NCI-H2227 (cell line): ENCODE data around the gene FBXW10.
"Not testable (repeated sequence)": the region's sequence is repeated elsewhere in the genome, so short reads cannot be mapped to it uniquely, and the experiment has no call there.

Experiments
- DNase-seq: peaks from one replicate; lab custom pipeline; 2025; ENCODE audit not compliant: unreplicated experiment; lab: John Stamatoyannopoulos, UW

The FBXW10 gene, protein sequence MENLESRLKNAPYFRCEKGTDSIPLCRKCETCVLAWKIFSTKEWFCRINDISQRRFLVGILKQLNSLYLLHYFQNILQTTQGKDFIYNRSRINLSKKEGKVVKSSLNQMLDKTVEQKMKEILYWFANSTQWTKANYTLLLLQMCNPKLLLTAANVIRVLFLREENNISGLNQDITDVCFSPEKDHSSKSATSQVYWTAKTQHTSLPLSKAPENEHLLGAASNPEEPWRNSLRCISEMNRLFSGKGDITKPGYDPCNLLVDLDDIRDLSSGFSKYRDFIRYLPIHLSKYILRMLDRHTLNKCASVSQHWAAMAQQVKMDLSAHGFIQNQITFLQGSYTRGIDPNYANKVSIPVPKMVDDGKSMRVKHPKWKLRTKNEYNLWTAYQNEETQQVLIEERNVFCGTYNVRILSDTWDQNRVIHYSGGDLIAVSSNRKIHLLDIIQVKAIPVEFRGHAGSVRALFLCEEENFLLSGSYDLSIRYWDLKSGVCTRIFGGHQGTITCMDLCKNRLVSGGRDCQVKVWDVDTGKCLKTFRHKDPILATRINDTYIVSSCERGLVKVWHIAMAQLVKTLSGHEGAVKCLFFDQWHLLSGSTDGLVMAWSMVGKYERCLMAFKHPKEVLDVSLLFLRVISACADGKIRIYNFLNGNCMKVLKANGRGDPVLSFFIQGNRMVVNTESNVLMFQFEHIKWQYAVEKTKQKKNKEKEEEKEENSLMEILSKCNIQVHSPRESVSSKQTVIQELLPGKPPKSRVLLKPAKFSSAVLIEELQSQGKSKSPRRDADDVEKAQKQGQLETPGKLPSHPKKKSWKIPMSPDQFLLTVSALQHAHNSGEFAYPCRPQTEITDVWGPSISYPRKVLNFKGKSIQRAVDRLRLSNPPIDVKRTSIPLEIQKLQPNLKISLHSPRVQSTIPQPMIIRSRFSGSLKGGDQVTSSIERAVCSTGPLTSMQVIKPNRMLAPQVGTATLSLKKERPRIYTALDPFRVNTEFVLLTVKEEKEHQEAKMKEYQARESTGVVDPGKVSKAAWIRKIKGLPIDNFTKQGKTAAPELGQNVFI

DNA sequence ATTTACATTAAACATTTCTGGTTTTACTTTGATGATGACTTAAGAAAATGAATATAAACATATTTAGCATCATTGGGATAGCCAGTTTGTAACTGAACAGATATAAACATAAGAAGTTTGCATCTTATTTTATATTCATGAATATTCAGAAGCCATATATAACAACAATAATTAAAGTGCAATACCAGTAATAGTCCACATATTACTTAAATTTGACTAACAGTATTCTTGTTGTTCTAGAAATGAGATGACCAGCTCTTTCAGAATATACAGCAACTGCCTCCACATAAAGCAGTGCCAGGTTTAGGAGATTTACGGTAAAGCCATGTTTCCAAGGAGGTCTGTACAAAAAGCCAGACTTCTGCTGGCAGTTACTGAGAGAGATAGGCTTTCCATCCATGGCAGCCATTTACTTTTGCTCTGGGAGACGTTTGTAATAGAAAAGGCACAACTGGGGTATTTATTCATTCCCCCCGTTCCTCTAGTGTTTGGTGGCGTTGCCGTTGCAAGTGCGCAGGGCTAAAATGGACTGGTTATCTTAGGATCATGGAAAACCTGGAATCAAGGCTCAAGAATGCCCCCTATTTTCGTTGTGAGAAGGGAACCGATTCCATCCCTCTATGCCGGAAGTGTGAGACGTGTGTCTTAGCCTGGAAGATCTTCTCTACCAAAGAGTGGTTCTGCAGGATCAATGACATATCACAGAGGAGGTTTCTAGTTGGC is at the start of gene FBXW10:
FBXW10 (plus strand) TSS at position 356 of the 723 bp plus-strand sequence; CDS start at position 547, 191 bp downstream.
- DNase-seq, result not testable (repeated sequence)

DNA sequence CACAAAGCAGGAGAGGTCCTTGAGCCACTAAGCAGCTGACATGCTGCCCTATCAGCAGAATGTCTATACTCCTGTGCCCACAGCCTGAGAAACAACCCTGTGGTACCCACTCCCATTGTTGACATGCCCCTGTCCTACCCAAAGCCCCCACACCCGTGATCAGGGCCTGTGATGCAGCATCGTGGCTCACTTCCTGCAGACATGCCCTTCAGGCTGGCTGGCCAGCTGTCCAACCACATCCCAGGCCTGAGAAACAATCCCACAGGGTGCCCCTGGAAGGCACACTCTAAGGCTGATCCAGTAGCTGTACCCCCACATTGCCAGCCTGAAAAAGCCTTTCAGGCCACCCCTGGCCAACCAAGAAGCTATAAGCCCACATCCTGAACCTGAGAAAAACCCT is 48.7 kb upstream of the FBXW10 start:
- DNase-seq, result not testable (repeated sequence)

DNA sequence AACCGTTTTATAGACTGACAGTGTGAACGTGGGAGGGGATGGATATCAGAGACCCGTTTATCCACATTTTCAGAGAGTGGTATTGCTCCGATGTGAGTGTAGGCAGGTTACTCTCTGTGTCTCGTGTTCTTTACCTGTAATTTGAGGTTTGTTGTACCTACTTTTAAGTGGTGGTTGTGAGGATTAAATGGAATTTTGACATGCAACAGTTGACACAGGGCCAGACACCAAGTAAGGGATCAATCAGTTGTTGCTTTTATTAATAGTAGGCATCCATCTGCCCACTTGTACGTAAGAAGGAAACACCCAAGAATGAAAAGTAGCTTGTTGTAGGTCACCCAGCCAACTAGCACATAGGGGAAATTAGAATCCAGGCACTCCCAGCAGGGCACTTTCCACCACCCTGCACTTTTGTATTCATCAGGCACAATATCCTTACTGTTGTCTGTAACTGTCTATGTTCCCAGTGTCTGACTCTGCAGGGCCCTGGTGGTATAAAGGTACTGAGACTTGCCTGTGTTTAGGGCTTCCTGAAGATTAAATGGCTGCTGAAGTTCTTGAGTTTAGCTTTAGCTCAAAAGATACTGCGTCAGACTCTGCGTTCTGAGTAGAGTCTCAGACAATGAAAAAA is 45.3 kb upstream of the FBXW10 start:
- not testable (repeated sequence) for DNase-seq

DNA sequence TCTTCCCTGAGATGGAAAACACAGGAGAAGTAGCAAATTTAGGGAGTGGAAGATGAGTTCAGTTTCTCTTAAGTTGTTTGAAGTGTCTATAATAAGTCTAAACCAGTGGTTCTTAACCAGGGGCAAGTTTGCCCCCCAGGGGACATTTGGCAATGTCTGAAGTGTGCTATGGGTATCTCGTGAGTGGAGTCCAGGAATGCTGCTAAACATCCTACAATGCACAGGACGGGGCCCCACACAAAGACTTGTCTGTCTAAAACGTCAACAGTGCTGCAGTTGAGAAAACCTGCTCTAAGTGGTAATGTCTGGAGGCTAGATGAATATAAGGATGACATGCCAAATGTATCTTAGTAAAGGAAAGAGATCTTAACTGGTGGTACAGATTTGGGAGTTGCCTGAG is 37.9 kb upstream of the FBXW10 start:
- DNase-seq, result not testable (repeated sequence)

DNA sequence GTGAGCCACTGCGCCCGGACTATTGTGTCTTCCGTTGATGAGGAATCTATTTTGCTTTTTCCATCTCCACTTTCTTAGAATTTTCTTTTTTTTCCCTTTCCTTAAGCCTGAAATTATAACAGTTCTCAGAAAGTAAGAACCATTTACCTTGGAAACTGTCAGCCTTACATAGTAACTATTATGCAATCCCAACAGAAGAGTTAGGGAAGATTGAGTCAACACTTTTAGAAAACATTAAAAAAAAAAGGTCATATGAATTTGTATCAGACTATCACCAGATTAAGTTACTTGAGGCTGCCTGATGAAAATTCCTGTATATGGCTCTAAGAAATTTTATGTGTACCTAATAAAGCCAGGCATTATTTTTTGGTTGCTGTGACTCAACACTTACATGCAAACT is 35.6 kb upstream of the FBXW10 start:
- DNase-seq, result not testable (repeated sequence)

DNA sequence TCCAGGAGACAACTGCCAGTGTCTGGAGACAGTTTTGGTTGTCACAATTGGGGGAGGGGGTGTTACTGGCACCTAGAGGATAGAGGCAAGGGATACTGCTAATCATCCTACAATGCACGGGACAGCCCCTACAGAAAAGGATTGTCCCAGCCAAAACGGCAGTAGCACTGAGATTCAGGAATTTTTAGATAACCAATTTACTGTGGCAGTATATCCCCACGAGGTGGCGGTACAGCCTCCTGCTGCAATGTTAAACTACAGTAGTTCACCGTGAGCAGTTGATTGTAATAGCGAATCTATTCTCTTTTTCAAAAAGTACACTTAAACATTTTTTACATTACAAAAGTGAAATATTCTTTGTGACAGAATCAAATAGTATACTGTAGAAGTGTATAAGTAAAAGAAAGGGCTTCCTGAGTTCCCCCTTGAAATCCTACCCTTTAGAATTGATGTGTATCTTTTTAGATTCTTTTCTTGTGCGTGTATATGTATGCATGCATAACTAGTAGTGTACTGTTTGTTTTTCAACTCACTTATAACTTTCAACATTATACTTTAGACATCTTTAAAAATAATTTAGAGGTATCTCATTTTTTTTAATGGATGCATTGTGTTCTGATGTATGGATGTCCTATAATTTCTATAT is 31.4 kb upstream of the FBXW10 start:
- DNase-seq, result peak; percentile 45

DNA sequence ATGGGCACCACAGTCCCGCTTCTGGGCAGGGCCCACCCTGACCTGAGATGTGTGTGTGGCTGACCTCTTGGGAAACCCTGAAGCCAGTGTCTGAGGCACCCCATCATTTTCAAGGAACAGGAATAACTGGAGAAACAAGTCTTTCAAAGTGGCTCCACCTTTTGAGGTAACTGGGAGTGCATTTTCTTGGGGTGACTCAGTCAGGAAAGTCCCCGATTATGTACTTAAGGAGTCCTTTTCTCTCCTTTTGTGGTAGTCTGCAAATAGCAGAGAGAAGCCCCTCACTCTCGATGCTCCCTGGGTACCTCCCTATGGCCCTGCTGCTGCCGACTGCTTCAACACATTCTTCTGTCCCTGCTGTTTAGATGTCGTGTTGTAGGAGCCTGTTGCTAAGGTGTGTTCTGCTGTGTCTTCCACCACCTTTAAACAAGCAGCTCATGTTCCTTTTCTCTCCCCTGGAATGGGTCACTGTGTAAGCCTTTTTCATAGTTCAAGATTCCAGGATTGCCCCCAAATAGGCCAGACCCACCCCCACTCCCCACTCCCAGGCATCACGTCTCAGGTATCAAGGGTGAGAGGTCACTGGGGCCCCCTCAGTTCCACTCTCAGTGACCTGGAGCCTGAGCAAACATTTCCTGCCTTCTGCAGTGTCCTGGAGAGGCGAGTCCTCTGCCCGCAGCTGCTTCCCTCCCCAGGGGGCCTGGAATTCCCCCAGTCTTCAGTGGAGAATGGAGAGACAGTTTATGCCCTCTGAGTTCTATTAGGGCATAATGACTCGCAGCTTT is 25.0 kb upstream of the FBXW10 start:
- DNase-seq, result peak; percentile 30

DNA sequence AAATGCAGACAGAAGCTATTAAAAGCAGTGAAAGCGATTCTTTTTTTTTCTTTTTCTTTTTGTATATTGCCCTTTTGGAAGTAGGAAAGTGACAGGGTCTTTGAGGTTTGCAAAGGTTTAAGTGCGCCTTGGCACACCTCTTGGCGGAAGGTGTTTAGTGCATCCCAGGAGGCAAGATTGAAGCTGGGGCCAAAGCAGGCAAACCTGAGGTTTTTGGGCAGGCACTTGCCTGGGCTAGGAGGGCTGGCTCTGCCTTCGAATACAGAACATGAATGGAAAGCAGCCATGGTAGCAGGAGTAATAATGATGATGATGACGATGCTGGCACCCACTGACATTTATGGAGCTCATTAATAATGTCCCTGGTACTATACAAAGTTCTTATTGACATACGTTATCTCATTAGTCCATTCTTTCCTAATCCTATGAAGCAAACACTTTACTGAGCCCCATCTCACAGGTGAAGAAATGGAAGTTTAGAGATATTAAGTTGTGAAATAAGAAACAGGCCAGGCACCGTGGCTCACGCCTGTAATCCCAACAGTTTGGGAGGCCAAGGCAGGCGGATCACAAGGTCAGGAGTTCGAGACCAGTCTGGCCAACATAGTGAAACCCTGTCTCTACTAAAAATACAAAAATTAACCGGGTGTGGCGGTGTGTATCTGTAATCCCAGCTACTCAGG is 24.3 kb upstream of the FBXW10 start:
- not testable (repeated sequence) for DNase-seq

DNA sequence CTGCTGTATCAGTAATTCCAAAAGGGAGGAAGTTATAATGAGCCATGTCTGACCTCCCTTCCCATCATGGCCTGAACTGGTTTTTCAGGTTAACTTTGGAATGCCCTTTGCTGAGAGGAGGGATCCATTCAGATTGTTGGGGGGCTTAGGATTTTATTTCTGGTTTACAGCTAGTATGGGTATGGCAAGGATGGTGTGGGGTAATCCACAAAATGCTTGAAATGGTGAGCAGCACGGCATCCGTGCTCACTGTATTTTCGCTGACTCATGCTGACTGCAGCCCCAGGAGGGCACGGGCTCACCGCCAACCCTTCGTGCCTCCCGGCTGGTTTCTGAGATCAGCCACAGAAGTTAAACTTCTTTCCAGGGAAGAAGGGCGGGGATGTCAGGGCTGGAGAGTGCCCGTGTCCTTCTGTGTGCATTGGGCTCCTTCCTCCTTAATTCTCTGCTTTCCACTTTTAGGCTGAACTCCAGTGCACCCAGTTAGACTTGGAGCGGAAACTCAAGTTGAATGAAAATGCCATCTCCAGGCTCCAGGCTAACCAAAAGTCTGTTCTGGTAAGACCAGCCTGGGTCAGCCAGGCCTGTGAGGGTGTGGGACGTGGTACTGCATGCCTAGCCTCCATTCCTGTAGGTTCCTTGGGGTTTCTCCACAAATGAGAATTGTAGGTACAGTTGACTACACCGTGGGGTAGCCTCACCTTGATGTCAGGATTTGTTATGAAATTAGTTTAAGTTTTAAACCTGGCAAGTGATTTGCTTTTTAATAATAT is 21.9 kb upstream of the FBXW10 start:
- not testable (repeated sequence) for DNase-seq

DNA sequence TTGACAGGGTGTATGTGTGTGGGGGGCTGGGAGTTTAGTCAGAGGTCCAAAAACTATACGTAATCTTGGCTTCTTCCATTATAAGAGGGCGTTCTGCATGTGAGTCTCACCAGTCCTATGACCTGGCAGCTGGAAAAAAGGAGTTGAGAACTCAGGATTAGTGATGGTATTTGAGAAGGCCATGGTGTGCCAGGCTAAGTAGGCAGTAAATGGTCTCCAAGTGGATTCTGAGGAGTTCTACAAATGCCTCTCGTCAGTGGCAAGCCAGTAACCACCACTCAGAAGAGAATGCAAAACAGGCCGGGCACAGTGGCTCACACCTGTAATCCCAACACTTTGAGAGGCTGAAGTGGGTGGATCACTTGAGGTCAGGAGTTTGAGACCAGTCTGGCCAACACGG is 21.2 kb upstream of the FBXW10 start:
- not testable (repeated sequence) for DNase-seq

DNA sequence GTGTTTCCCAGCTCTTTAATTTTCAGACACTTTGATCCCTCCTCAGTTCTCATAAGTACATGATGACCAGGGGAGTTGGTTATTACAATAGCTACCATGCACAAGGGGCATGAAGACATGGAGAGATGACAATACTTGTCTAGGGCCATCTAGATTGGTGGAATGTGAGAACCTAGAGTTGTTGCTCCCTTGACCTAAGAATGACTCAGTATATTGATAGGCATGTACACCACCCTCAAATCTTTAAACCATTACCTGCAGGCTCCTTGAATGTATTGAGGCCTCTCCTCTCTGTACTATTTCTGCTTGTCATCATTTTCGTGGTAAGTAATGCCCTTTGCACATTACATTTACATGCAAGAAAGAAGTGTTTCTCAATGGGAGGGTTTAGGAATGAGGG is 20.3 kb upstream of the FBXW10 start:
- DNase-seq, result not testable (repeated sequence)

DNA sequence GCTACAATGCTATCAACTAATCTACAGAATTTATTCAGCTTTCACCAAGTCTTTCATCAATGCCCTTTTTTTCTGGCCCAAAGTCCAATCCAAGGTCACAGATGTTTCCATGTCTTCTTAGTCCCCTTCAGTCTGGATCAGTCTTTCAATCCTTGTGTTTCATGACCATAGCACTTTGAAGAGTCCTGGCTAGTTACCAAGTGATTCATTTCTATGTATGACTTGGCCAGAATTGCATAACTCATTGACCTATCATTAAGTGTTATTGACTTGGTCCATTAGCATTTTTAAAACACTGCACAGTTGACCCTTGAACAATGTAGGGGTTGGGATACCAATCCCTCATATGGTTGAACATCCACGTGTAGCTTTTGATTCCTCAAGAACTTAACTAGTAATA is 11.4 kb upstream of the FBXW10 start:
- not testable (repeated sequence) for DNase-seq

DNA sequence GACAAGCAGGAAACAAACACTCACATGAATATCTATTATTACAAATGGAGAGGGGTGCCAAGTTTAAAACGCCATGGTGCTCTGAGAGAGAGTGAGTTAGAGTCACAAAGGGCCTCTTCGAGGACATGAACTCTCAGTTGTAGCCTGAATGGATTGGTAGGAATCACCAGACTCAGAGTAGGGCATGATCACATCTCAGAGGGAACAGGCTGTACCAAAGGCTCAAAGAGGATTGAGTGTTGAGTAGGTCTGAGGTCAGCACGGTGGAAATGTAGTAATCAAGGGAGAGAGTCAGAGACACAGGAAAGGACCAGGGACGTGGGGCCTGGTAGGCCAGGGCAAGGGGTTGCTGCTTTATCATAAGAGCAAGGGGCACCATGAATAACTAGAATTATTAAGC is 10.5 kb upstream of the FBXW10 start:
- DNase-seq, result not testable (repeated sequence)

DNA sequence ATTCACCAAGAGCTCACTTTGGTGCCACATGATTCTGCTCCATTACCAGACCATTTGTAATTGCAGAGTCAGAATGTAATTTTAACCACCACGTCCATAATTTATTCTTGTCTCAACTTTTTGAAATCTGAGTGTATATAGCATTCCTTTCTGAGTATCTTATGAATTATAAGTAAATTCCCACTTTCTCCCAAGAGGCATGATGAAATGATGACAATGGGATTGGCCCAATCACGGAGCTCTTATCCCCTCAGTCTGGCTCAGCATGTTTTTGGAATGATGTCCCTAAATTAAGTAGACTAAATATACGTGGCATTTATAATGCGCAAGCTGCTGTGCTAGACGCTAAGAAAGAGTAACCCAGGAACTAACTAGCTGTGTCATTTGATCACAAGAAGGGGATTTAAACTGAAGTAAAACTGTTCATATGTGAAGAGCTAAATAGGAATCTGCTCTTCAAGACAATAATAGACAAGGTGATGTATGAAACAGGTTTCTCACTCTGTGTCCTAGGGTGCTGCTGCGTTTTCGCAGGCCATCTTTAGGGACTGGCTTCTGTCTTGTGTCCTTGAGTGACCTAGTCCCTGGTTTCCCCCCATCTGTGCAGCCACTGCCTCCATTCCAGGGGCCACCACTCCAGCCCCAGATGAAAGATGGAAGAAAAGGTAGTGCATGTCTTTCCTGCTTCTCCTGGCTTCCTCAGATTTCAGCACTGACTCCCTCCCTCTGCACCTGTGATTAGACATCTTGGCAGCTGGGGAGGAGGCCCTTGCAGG is 4.0 kb upstream of the FBXW10 start:
- not testable (repeated sequence) for DNase-seq

DNA sequence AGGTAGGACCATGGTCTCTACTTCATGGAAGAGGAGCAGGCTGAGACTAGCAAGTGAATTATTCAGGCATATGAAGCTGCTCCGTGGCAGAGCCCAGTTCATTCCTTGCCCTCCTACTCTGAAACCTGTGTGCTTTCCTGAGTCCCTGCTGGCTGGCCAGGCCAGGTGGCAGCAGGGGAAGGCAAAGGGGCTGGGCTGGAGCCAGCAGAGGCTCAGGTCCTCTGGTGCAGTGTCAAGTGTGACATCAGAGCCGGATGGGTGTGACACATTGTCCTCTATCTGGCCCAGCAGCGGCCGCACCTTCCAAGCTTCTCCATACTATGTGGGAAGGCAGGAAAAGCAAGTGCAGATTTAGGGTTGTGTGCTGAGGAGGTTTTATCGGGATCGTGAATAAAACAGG is 2.6 kb upstream of the FBXW10 start:
- not testable (repeated sequence) for DNase-seq

DNA sequence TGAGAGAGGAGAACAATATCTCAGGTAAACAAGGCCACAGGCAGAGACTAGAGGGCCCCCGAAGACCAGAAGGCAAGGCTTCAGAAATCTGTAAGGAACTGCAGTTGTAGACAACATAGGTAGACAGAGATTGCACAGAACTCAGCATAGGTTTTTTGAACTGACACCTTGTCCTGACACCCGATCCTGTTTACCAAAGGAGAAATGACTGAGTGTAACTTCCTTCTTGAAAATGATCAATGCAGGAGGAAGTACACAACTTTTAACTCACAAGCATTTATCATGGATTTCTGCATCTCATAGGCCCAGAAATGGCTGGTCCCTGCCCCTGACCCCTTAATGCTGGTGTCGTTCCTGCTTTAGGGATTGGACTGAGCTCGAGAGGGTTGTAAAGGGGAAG is 872 bp downstream of the FBXW10 start:
- not testable (repeated sequence) for DNase-seq

DNA sequence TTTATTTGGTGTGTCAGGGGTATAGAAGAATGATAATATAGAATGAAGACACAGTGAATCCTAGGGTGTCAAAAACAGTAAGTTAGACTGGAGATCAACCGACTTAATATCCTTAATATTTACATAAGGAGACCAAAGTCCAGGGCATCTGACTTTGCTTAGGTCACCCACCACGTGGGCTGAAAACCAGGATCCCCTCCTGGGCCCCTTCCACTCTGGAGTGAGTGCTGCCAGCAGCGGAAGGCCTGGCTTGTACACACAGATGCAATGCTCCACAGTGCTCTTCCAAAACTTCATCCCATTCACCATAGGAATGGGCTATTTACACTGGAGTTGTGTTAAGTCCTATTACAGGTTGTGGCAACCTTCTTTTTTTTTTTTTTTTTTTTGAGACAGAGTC is 2.7 kb downstream of the FBXW10 start:
- not testable (repeated sequence) for DNase-seq
